HepG2 (cell line): ENCODE measurements around the gene NOS1AP. TPM values are rescaled to one million over a fixed set of nuclear protein-coding genes. Genes with fewer than 3 reads are reported as not detected.
A peak's percentile ranks its signal among the peaks of the same experiment; 100 is the strongest.

ENCODE experiments used
- ATF7-NPFF ChIP-seq: sonication (generic); formaldehyde crosslinking; IDR thresholded peaks from 2 replicates; pipeline ENCODE4 v1.8.1; 2023; ENCODE audit warnings: mild to moderate bottlenecking, low read depth, missing genetic modification reagents, moderate library complexity
- CREM ChIP-seq, 2 experiments: sonication (generic) in 1 of 2; formaldehyde crosslinking in 1 of 2; IDR thresholded peaks; 2 replicates each; pipeline versions ENCODE4 v1.4.0 to v1.6.1; 2016 to 2020; ENCODE audit warnings: antibody characterized with exemption in 1 of 2, mild to moderate bottlenecking in 1 of 2, missing genetic modification reagents in 1 of 2
- DNMT3B ChIP-seq: conservative IDR thresholded peaks from 2 replicates; pipeline ENCODE4 v1.6.1; 2016; ENCODE audit warnings: missing biosample characterization, control low read depth
- KDM3A ChIP-seq: IDR thresholded peaks from 2 replicates; pipeline ENCODE4 v1.6.1; 2018; ENCODE audit warnings: low read depth, missing compliant biosample characterization
- KDM5B ChIP-seq: sonication (generic); formaldehyde crosslinking; IDR thresholded peaks from 2 replicates; pipeline ENCODE4 v1.4.0; 2020; ENCODE audit warnings: missing genetic modification reagents, mild to moderate bottlenecking, borderline replicate concordance
- NFKB2 ChIP-seq: sonication (generic); formaldehyde crosslinking; IDR thresholded peaks from 2 replicates; pipeline ENCODE4 v1.4.0; 2020; ENCODE audit warnings: missing genetic modification reagents, borderline replicate concordance
- NONO ChIP-seq, 2 experiments: fragments of 450-650 bp in 1 of 2; sonication (generic) in 1 of 2; formaldehyde crosslinking in 1 of 2; IDR thresholded peaks in 1 of 2; conservative IDR thresholded peaks in 1 of 2; 2 replicates each; pipeline versions ENCODE4 v1.6.1 to v1.8.0; 2017 to 2022; ENCODE audit warnings: mild to moderate bottlenecking in 1 of 2, missing genetic modification reagents in 1 of 2, moderate library complexity in 1 of 2
- POGZ ChIP-seq: sonication (generic); formaldehyde crosslinking; IDR thresholded peaks from 2 replicates; pipeline ENCODE4 v1.4.0; 2020; ENCODE audit warnings: mild to moderate bottlenecking, missing genetic modification reagents
- STAG1 ChIP-seq: sonication (generic); formaldehyde crosslinking; IDR thresholded peaks from 2 replicates; pipeline ENCODE4 v1.4.0; 2020; ENCODE audit warnings: missing genetic modification reagents
- ZFY ChIP-seq: sonication (generic); formaldehyde crosslinking; IDR thresholded peaks from 2 replicates; pipeline ENCODE4 v1.4.0; 2020; ENCODE audit warnings: missing genetic modification reagents
- ZNF598 ChIP-seq: sonication (generic); formaldehyde crosslinking; IDR thresholded peaks from 2 replicates; pipeline ENCODE4 v1.5.1; 2020; ENCODE audit warnings: mild to moderate bottlenecking, missing genetic modification reagents, borderline replicate concordance
- ZNF670 ChIP-seq: sonication (generic); formaldehyde crosslinking; IDR thresholded peaks from 2 replicates; pipeline ENCODE4 v1.8.0; 2022; ENCODE audit warnings: mild to moderate bottlenecking, missing genetic modification reagents, borderline replicate concordance
- ZNF737 ChIP-seq: sonication (generic); formaldehyde crosslinking; IDR thresholded peaks from 2 replicates; pipeline ENCODE4 v1.5.0; 2020; ENCODE audit warnings: missing genetic modification reagents, mild to moderate bottlenecking, borderline replicate concordance
- polyA plus RNA-seq, 8 experiments: library from polyadenylated mRNA; depleted of rRNA in 3 of 8; stranded (reverse) in 7 of 8; unstranded in 1 of 8; fragments of >200 nt; fragmentation: Illumina TruSeq in 4 of 8; extraction: Trizol in 4 of 8; gene quantifications; 2 replicates each; pipeline versions ENCODE4 v1.2.1 to v1.2.3, GENCODE V29; 2011 to 2016; ENCODE audit warnings: low read depth in 4 of 8, missing spikeins in 1 of 8, mixed read lengths in 1 of 8; ENCODE audit not compliant: insufficient read depth in 1 of 8
- total RNA-seq, 5 experiments: library from RNA; depleted of rRNA; stranded (reverse); fragments of >200 nt; fragmentation: Illumina TruSeq; extraction: Trizol; gene quantifications; 2 replicates each; pipeline ENCODE4 v1.2.3, GENCODE V29; 2016; ENCODE audit warnings: low read depth in 1 of 5
- TF ChIP-seq, protein P1 (sequence below), 2 experiments: fragments of 450-650 bp in 1 of 2; sonication (generic) in 1 of 2; formaldehyde crosslinking in 1 of 2; IDR thresholded peaks; 2 replicates each; pipeline versions ENCODE4 v1.6.1 to v1.8.0; 2016 to 2022; ENCODE audit warnings: antibody characterized with exemption in 1 of 2, mild to moderate bottlenecking in 1 of 2, missing genetic modification reagents in 1 of 2

Gene NOS1AP
- total and polyA plus RNA-seq, 2 of the 13 experiments (the other 11 are each of a cell fraction or from before 2014, with no cell fraction given) = 2.0 to 3.3 TPM

GRCh38 chr1:162151900-162152829, 82.7 kb downstream of the NOS1AP start (continued):
- TF ChIP-seq, protein P1, sequence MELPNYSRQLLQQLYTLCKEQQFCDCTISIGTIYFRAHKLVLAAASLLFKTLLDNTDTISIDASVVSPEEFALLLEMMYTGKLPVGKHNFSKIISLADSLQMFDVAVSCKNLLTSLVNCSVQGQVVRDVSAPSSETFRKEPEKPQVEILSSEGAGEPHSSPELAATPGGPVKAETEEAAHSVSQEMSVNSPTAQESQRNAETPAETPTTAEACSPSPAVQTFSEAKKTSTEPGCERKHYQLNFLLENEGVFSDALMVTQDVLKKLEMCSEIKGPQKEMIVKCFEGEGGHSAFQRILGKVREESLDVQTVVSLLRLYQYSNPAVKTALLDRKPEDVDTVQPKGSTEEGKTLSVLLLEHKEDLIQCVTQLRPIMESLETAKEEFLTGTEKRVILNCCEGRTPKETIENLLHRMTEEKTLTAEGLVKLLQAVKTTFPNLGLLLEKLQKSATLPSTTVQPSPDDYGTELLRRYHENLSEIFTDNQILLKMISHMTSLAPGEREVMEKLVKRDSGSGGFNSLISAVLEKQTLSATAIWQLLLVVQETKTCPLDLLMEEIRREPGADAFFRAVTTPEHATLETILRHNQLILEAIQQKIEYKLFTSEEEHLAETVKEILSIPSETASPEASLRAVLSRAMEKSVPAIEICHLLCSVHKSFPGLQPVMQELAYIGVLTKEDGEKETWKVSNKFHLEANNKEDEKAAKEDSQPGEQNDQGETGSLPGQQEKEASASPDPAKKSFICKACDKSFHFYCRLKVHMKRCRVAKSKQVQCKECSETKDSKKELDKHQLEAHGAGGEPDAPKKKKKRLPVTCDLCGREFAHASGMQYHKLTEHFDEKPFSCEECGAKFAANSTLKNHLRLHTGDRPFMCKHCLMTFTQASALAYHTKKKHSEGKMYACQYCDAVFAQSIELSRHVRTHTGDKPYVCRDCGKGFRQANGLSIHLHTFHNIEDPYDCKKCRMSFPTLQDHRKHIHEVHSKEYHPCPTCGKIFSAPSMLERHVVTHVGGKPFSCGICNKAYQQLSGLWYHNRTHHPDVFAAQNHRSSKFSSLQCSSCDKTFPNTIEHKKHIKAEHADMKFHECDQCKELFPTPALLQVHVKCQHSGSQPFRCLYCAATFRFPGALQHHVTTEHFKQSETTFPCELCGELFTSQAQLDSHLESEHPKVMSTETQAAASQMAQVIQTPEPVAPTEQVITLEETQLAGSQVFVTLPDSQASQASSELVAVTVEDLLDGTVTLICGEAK (IDR thresholded peaks at IDR 0.05) = no peak
- TF ChIP-seq, protein P1 (CRISPR knock-in tag; IDR thresholded peaks at IDR 0.05) = 0 out of 2 replicates have a peak, but pooled peaks have one; percentile 37
- TF ChIP-seq ZNF670 (CRISPR knock-in tag) (0 out of 2 replicates have a peak, but pooled peaks have one; percentile 74), DNMT3B (CRISPR knock-in tag) (no peak), KDM3A (CRISPR knock-in tag) (peak; percentile 79; the same call in 1 of the 2 replicates), ZFY (CRISPR knock-in tag) (peak; percentile 41; the same call in 1 of the 2 replicates), CREM (IDR thresholded peaks at IDR 0.05) (peak; percentile 69; the same call in 1 of the 2 replicates), CREM (CRISPR knock-in tag; IDR thresholded peaks at IDR 0.05) (no peak), STAG1 (peak; percentile 38), POGZ (peak; percentile 92), NFKB2 (CRISPR knock-in tag) (no peak; the same call in 1 of the 2 replicates), ZNF598 (CRISPR knock-in tag) (0 out of 2 replicates have a peak, but pooled peaks have one; percentile 49), ATF7-NPFF (no peak), KDM5B (CRISPR knock-in tag) (peak; percentile 74; the same call in 1 of the 2 replicates), ZNF737 (0 out of 2 replicates have a peak, but pooled peaks have one; percentile 21), NONO (IDR thresholded peaks at IDR 0.05) (no peak), NONO (CRISPR knock-in tag; conservative IDR thresholded peaks at IDR 0.05) (peak; percentile 72)
